Loucy (cell line): ENCODE results near the gene CSNK2A2.

Experiments
- H2AFZ ChIP-seq: fragments of 200-600 bp; sonication (generic); 2 replicates; pipeline ENCODE4 v1.6.0; 2016; ENCODE audit warnings: antibody characterized with exemption, mild to moderate bottlenecking, low read length, moderate library complexity
- H3F3A ChIP-seq: fragments of 200-600 bp; 2 replicates; pipeline ENCODE4 v1.6.0; 2016; ENCODE audit warnings: antibody characterized with exemption, low read depth, mild to moderate bottlenecking
- H3K27me3 ChIP-seq: fragments of 200-600 bp; sonication (generic); 2 replicates; pipeline ENCODE4 v1.6.1; 2014; ENCODE audit warnings: low read length, mild to moderate bottlenecking; ENCODE audit not compliant: insufficient read depth, poor library complexity, severe bottlenecking
- H3K36me3 ChIP-seq: fragments of 200-600 bp; sonication (generic); 2 replicates; pipeline ENCODE4 v1.6.1; 2016; ENCODE audit warnings: low read length; ENCODE audit not compliant: insufficient read depth
- H3K4me1 ChIP-seq: fragments of 200-600 bp; sonication (generic); 2 replicates; pipeline ENCODE4 v1.5.1; 2014; ENCODE audit warnings: low read length, mild to moderate bottlenecking; ENCODE audit not compliant: insufficient read depth, poor library complexity, severe bottlenecking
- H3K4me2 ChIP-seq: fragments of 200-600 bp; sonication (generic); 2 replicates; pipeline ENCODE4 v1.6.0; 2014; ENCODE audit warnings: antibody characterized with exemption, low read length, low read depth, mild to moderate bottlenecking; ENCODE audit not compliant: poor library complexity, severe bottlenecking
- H3K4me3 ChIP-seq: fragments of 200-600 bp; sonication (generic); 2 replicates; pipeline ENCODE4 v1.5.1; 2014; ENCODE audit warnings: low read length, mild to moderate bottlenecking, mixed read lengths; ENCODE audit not compliant: poor library complexity, severe bottlenecking
- H3K79me2 ChIP-seq: fragments of 200-600 bp; sonication (generic); 2 replicates; pipeline ENCODE4 v1.6.1; 2014; ENCODE audit warnings: low read length; ENCODE audit not compliant: insufficient read depth
- H3K9ac ChIP-seq: fragments of 200-600 bp; sonication (generic); 2 replicates; pipeline ENCODE4 v1.6.0; 2014; ENCODE audit warnings: mild to moderate bottlenecking, low read depth, low read length, moderate library complexity; ENCODE audit not compliant: poor library complexity, severe bottlenecking
- H3K9me2 ChIP-seq: fragments of 200-600 bp; sonication (generic); replicated peaks from 2 replicates; pipeline ENCODE4 v1.6.1; 2016; ENCODE audit warnings: low read depth, low read length, mixed read lengths
- H3K9me3 ChIP-seq: fragments of 200-600 bp; sonication (generic); 2 replicates; pipeline ENCODE4 v1.6.1; 2014; ENCODE audit warnings: mild to moderate bottlenecking, antibody characterized with exemption, low read length, low read depth; ENCODE audit not compliant: insufficient read depth
- H4K20me1 ChIP-seq: fragments of 200-600 bp; sonication (generic); 2 replicates; pipeline ENCODE4 v1.6.0; 2014; ENCODE audit warnings: antibody characterized with exemption, low read length, mild to moderate bottlenecking; ENCODE audit not compliant: insufficient read depth, poor library complexity, severe bottlenecking
- CTCF ChIP-seq: fragments of 200-600 bp; sonication (generic); conservative IDR thresholded peaks from 2 replicates; pipeline ENCODE4 v1.5.1; 2014; ENCODE audit warnings: mild to moderate bottlenecking, antibody characterized with exemption, low read length
- EZH2phosphoT487 ChIP-seq: fragments of 200-600 bp; IDR thresholded peaks from 2 replicates; pipeline ENCODE4 v1.6.1; 2018; ENCODE audit warnings: antibody characterized with exemption, mild to moderate bottlenecking, moderate library complexity, borderline replicate concordance

Gene CSNK2A2

GRCh38 chr16:58170223-58170622 lies 27.7 kb downstream of the CSNK2A2 start:
- H3K4me3 ChIP-seq: no peak overlapping the region
- TF ChIP-seq CTCF: no peak
- TF ChIP-seq EZH2phosphoT487: no peak
- H3K4me1 ChIP-seq: no peaks in the 10 kb centered on the region
- peaks cover 1% of the 10 kb centered on the region for H4K20me1 ChIP-seq
- no peak overlapping the region for H2AFZ ChIP-seq
- no peaks in the 10 kb centered on the region for H3K27me3 ChIP-seq
- no peaks in the 10 kb centered on the region for H3K9me3 ChIP-seq
- no peak overlapping the region for H3K9ac ChIP-seq
- H3K4me2 ChIP-seq: no peak overlapping the region
- H3K79me2 ChIP-seq: peaks cover 6% of the 10 kb centered on the region; the same call in 1 of the 2 replicates
- H3K9me2 ChIP-seq: no peaks in the 10 kb centered on the region
- H3F3A ChIP-seq: no peaks in the 10 kb centered on the region
- peaks cover 86% of the 10 kb centered on the region for H3K36me3 ChIP-seq

GRCh38 chr16:58160855-58161254 lies 37.1 kb downstream of the CSNK2A2 start:
- no peaks in the 10 kb centered on the region for H3K79me2 ChIP-seq
- no peaks in the 10 kb centered on the region for H3K27me3 ChIP-seq
- no peaks in the 10 kb centered on the region for H3K9me3 ChIP-seq
- H4K20me1 ChIP-seq: no peaks in the 10 kb centered on the region
- H3K9ac ChIP-seq: no peak overlapping the region
- H3F3A ChIP-seq: no peaks in the 10 kb centered on the region
- no peak for TF ChIP-seq EZH2phosphoT487
- TF ChIP-seq CTCF: no peak
- peaks cover 67% of the 10 kb centered on the region for H3K36me3 ChIP-seq
- no peak overlapping the region for H2AFZ ChIP-seq
- H3K4me1 ChIP-seq: no peaks in the 10 kb centered on the region
- H3K9me2 ChIP-seq: no peaks in the 10 kb centered on the region
- H3K4me3 ChIP-seq: no peak overlapping the region
- H3K4me2 ChIP-seq: no peak overlapping the region

GRCh38 chr16:58158725-58159124 lies 39.2 kb downstream of the CSNK2A2 start:
- Histone ChIP-seq H3K4me2 (no peak overlapping the region), H3K36me3 (peaks cover 46% of the 10 kb centered on the region; the same call in 1 of the 2 replicates), H3K4me1 (no peaks in the 10 kb centered on the region), H3K79me2 (no peaks in the 10 kb centered on the region), H3K9me3 (no peaks in the 10 kb centered on the region), H3F3A (no peaks in the 10 kb centered on the region), H3K9me2 (no peaks in the 10 kb centered on the region), H3K9ac (no peak overlapping the region), H3K27me3 (no peaks in the 10 kb centered on the region), H4K20me1 (no peaks in the 10 kb centered on the region), H3K4me3 (no peak overlapping the region), H2AFZ (no peak overlapping the region)
- TF ChIP-seq EZH2phosphoT487 (no peak), CTCF (no peak)
